ENCODE data around the gene PRPF38B. TPM values are rescaled to one million over a fixed set of nuclear protein-coding genes. Genes with fewer than 3 reads are reported as not detected.
"Not testable (repeated sequence)": the region's sequence is repeated elsewhere in the genome, so short reads cannot be mapped to it uniquely, and the experiment has no call there.

Gene PRPF38B
- total and polyA plus RNA-seq, 2 experiments from 2014 or later, result 40.5 to 86.4 TPM

GRCh38 chr1:108665771-108666170 is 26.3 kb upstream of the PRPF38B start (continued):
- TF ChIP-seq NANOG (IDR thresholded peaks at IDR 0.05; ENCODE audit: borderline replicate concordance) (no peak), STAT1 (IDR thresholded peaks at IDR 0.05; ENCODE audit: unreplicated experiment) (no peak), ZNF114 (CRISPR knock-in tag; IDR thresholded peaks at IDR 0.05) (no peak)

DNA sequence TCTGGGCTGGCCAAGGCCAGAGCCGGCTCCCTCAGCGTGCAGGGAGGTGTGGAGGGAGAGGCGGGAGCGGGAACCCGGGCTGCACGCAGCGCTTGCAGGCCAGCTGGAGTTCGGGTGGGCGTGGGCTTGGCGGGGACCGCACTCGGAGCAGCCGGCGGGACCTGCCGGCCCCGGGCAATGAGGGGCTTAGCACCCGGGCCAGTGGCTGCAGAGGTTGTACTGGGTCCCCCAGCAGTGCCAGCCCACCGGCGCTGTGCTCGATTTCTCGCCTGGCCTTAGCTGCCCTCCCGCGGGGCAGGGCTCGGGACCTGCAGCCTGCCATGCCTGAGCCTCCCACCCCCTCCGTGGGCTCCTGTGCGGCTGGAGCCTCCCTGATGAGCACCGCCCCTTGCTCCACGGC is 24.7 kb upstream of the PRPF38B start:
- not testable (repeated sequence) for H3K27me3 Mint-ChIP-seq (ENCODE audit: insufficient read depth, low read depth, poor library complexity); H3K36me3 Mint-ChIP-seq (ENCODE audit: low read depth); H3K9me2 ChIP-seq (ENCODE audit: insufficient read depth); H3K4me2 ChIP-seq; H3K4me3 Mint-ChIP-seq; H3K4me1 Mint-ChIP-seq; H3K79me2 ChIP-seq (replicated peaks; ENCODE audit: insufficient read depth); H3K27ac Mint-ChIP-seq; H2AFZ ChIP-seq; H4K20me1 ChIP-seq (replicated peaks; ENCODE audit: insufficient read depth); H3K27ac ChIP-seq (ENCODE audit: low read depth); H3K27me3 ChIP-seq (ENCODE audit: insufficient read depth); H3K4me3 ChIP-seq; ATAC-seq; H3K4me1 ChIP-seq (ENCODE audit: insufficient read depth); H3K36me3 ChIP-seq (ENCODE audit: insufficient read depth); H3K9me3 Mint-ChIP-seq; H3F3A ChIP-seq (replicated peaks; ENCODE audit: low read depth); DNase-seq (ENCODE audit: low spot score)

DNA sequence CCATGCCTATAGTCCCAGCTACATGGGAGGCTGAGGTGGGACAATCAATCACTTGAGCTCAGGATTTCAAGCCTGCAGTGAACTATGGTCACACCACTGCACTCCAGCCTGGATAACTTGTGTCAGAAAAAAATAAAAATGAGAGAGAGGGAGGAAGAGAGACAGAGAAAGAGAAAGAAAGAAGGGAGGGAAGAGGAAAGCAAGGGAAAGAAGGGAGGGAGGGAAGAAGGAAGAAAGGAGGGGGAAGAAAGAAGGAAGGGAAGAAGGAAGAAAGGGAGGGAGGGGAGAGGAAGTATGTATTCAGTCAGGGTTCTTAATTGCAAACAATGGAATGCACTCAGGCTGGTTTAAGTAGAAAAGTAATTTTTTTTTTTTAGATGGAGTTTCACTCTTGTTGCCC is 23.3 kb upstream of the PRPF38B start:
- ATAC-seq (no peak), DNase-seq (ENCODE audit: low spot score) (no peak)
- Mint-ChIP-seq H3K4me1 (no peaks in the 10 kb centered on the region; the same call in 2 of the 3 replicates), H3K4me3 (no peak overlapping the region), H3K9me3 (peaks cover 9% of the 10 kb centered on the region; the same call in 2 of the 3 replicates), H3K36me3 (ENCODE audit: low read depth) (peaks cover 2% of the 10 kb centered on the region; the same call in 1 of the 3 replicates), H3K27me3 (ENCODE audit: insufficient read depth, low read depth, poor library complexity) (peaks cover 5% of the 10 kb centered on the region), H3K27ac (no peak overlapping the region)
- Histone ChIP-seq H3K27ac (ENCODE audit: low read depth) (no peak overlapping the region), H3F3A (replicated peaks; ENCODE audit: low read depth) (no peaks in the 10 kb centered on the region), H4K20me1 (replicated peaks; ENCODE audit: insufficient read depth) (no peaks in the 10 kb centered on the region), H3K36me3 (ENCODE audit: insufficient read depth) (no peaks in the 10 kb centered on the region), H2AFZ (no peak overlapping the region), H3K79me2 (replicated peaks; ENCODE audit: insufficient read depth) (no peaks in the 10 kb centered on the region), H3K27me3 (ENCODE audit: insufficient read depth) (no peaks in the 10 kb centered on the region), H3K4me3 (no peak overlapping the region), H3K4me1 (ENCODE audit: insufficient read depth) (no peaks in the 10 kb centered on the region), H3K9me2 (ENCODE audit: insufficient read depth) (no peaks in the 10 kb centered on the region), H3K4me2 (no peak overlapping the region)
- TF ChIP-seq EZH2 (IDR thresholded peaks at IDR 0.05; ENCODE audit: low read depth, unreplicated experiment), result no peak
- no peak for TF ChIP-seq ZNF331 (CRISPR knock-in tag; IDR thresholded peaks at IDR 0.05; ENCODE audit: low read depth)
- no peak for TF ChIP-seq ETS1 (IDR thresholded peaks at IDR 0.05)
- no peak for TF ChIP-seq POLR2AphosphoS5 (IDR thresholded peaks at IDR 0.05; ENCODE audit: low read depth)
- TF ChIP-seq ZNF462 (CRISPR knock-in tag; IDR thresholded peaks at IDR 0.05), result no peak
- TF ChIP-seq EZH2phosphoT487 (IDR thresholded peaks at IDR 0.05; ENCODE audit: unreplicated experiment), result no peak
- no peak for TF ChIP-seq CTCF (conservative IDR thresholded peaks at IDR 0.05; ENCODE audit: low read depth in 2 of 2)
- TF ChIP-seq ZNF114 (CRISPR knock-in tag; IDR thresholded peaks at IDR 0.05), result no peak
- no peak for TF ChIP-seq JUNB (IDR thresholded peaks at IDR 0.05; ENCODE audit: unreplicated experiment)
- no peak for TF ChIP-seq CREB1 (CRISPR knock-in tag; IDR thresholded peaks at IDR 0.05; ENCODE audit: low read depth)
